ENCODE results near the gene RBBP4.
"Not testable (repeated sequence)": the region's sequence is repeated elsewhere in the genome, so short reads cannot be mapped to it uniquely, and the experiment has no call there.

The RBBP4 gene

GRCh38 chr1:32665915-32666314 is 14.9 kb downstream of the RBBP4 start:
- Mint-ChIP-seq H3K27ac (no peak overlapping the region), H3K4me1 (ENCODE audit: low read depth) (peaks cover 11% of the 10 kb centered on the region), H3K9me3 (no peaks in the 10 kb centered on the region), H3K27me3 (ENCODE audit: low read depth) (no peaks in the 10 kb centered on the region), H3K36me3 (ENCODE audit: low read depth) (peaks cover 46% of the 10 kb centered on the region), H3K4me3 (no peak overlapping the region)

DNA sequence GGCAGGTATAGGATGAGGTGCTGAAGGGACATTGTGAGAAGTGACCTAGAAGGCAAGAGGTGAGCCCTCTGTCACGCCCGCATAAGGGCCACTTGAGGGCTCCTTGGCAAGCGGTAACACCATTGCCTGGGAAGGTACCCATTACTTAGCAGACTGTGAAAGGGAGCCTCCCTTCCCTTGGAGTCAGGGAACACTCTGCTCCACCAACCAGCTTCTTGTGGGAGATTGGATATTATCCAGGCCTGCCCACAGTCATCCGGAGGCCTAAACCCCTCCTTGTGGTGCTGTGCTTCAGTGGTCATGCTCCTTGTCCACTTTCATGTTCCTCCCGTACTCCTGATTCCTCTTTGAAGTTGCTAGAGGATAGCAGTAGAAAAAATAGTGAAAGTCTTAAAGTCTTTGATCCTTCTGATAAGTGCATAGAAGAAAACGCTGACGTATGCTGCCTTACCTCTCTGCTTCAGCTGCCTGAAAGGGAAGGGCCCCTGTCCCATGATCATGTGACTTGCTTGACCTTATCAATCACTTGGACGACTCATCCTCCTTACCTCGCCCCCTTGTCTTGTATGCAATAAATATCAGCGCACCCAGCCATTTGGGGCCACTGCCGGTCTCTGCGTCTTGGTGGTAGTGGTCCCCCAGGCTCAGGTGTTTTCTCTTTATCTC is 16.0 kb downstream of the RBBP4 start:
- peaks cover 11% of the 10 kb centered on the region for H3K4me1 Mint-ChIP-seq (ENCODE audit: low read depth)
- H3K27ac Mint-ChIP-seq = no peak overlapping the region
- no peaks in the 10 kb centered on the region for H3K9me3 Mint-ChIP-seq
- peaks cover 42% of the 10 kb centered on the region for H3K36me3 Mint-ChIP-seq (ENCODE audit: low read depth)
- no peak overlapping the region for H3K4me3 Mint-ChIP-seq
- H3K27me3 Mint-ChIP-seq (ENCODE audit: low read depth) = no peaks in the 10 kb centered on the region

- not testable (repeated sequence) for H3K27ac Mint-ChIP-seq
Observed at GRCh38 chr1:32668716-32669115, 17.7 kb downstream of the RBBP4 start.

GRCh38 chr1:32676945-32677344 is 25.9 kb downstream of the RBBP4 start:
- H3K9me3 Mint-ChIP-seq = no peaks in the 10 kb centered on the region
- H3K27ac Mint-ChIP-seq = no peak overlapping the region
- peaks cover 4% of the 10 kb centered on the region for H3K4me1 Mint-ChIP-seq (ENCODE audit: low read depth)
- H3K27me3 Mint-ChIP-seq (ENCODE audit: low read depth) = no peaks in the 10 kb centered on the region
- H3K36me3 Mint-ChIP-seq (ENCODE audit: low read depth) = peaks cover 54% of the 10 kb centered on the region
- H3K4me3 Mint-ChIP-seq = no peak overlapping the region

More at GRCh38 chr1:32668716-32669115, 17.7 kb downstream of the RBBP4 start:
- H3K4me3 Mint-ChIP-seq; H3K27me3 Mint-ChIP-seq (ENCODE audit: low read depth); H3K9me3 Mint-ChIP-seq: not testable (repeated sequence)
- Mint-ChIP-seq H3K4me1 (ENCODE audit: low read depth) (peaks cover 14% of the 10 kb centered on the region), H3K36me3 (ENCODE audit: low read depth) (peaks cover 51% of the 10 kb centered on the region)

DNA sequence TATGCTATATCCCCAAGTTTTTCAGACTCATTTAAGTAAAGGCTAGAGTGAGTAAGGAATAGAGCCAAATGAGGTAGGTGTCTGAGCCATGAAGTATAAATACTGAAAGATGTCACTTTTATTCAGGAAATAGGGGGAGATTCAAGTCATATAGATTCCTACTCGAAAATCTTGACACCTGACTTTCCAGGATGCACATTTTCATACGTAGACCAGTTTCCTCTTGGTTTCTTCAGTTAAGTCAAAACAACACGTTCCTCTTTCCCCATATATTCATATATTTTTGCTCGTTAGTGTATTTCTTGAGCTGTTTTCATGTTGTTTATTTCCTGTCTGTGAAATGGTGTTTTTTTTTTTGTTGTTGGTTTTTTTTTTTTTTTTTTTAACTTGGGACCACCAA is 29.0 kb downstream of the RBBP4 start:
- not testable (repeated sequence) for H3K27ac Mint-ChIP-seq; H3K27me3 Mint-ChIP-seq (ENCODE audit: low read depth); H3K4me3 Mint-ChIP-seq; H3K9me3 Mint-ChIP-seq; H3K4me1 Mint-ChIP-seq (ENCODE audit: low read depth)
- peaks cover 44% of the 10 kb centered on the region for H3K36me3 Mint-ChIP-seq (ENCODE audit: low read depth)

DNA sequence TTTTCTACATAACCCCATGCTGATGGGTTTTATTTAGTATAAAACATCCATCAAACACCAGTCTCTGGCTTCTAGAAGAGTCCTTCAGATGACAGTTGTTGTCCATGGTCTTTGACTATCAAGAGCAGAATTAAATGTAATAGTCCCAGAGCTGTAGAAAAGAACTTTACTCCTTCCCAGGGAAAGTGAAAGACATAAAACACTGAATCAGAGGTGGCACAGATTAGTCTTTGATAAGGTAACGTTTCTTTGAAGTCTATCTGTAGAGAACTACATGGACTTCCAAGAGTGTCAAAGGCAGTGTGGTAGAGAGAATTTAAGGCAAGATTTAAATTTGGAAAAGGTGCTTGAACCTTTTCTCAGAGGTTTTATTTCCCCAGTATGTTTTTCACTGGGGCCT is 29.6 kb downstream of the RBBP4 start:
- Mint-ChIP-seq H3K27ac (no peak overlapping the region), H3K36me3 (ENCODE audit: low read depth) (peaks cover 46% of the 10 kb centered on the region), H3K27me3 (ENCODE audit: low read depth) (no peaks in the 10 kb centered on the region), H3K9me3 (no peaks in the 10 kb centered on the region), H3K4me1 (ENCODE audit: low read depth) (peaks cover 2% of the 10 kb centered on the region), H3K4me3 (no peak overlapping the region)

- Mint-ChIP-seq H3K4me3 (no peak overlapping the region), H3K27me3 (ENCODE audit: low read depth) (no peaks in the 10 kb centered on the region), H3K9me3 (no peaks in the 10 kb centered on the region), H3K36me3 (ENCODE audit: low read depth) (peaks cover 46% of the 10 kb centered on the region), H3K27ac (no peak overlapping the region), H3K4me1 (ENCODE audit: low read depth) (peaks cover 2% of the 10 kb centered on the region)
Observed at GRCh38 chr1:32681509-32681908, 30.5 kb downstream of the RBBP4 start.

- H3K9me3 Mint-ChIP-seq = no peaks in the 10 kb centered on the region
- peaks cover 2% of the 10 kb centered on the region for H3K4me1 Mint-ChIP-seq (ENCODE audit: low read depth)
- no peaks in the 10 kb centered on the region for H3K27me3 Mint-ChIP-seq (ENCODE audit: low read depth)
- H3K4me3 Mint-ChIP-seq = no peak overlapping the region
- peaks cover 44% of the 10 kb centered on the region for H3K36me3 Mint-ChIP-seq (ENCODE audit: low read depth)
- no peak overlapping the region for H3K27ac Mint-ChIP-seq
Observed at GRCh38 chr1:32681999-32682398, 31.0 kb downstream of the RBBP4 start.

- Mint-ChIP-seq H3K4me3 (no peak overlapping the region), H3K36me3 (ENCODE audit: low read depth) (peaks cover 36% of the 10 kb centered on the region), H3K27ac (no peak overlapping the region), H3K9me3 (no peaks in the 10 kb centered on the region), H3K4me1 (ENCODE audit: low read depth) (peaks cover 2% of the 10 kb centered on the region), H3K27me3 (ENCODE audit: low read depth) (no peaks in the 10 kb centered on the region)
Observed at GRCh38 chr1:32683397-32683796, 32.4 kb downstream of the RBBP4 start.

GRCh38 chr1:32684167-32684811 is 33.3 kb downstream of the RBBP4 start:
- Mint-ChIP-seq H3K36me3 (ENCODE audit: low read depth) (peaks cover 35% of the 10 kb centered on the region), H3K9me3 (no peaks in the 10 kb centered on the region), H3K4me1 (ENCODE audit: low read depth) (peaks cover 2% of the 10 kb centered on the region), H3K27me3 (ENCODE audit: low read depth) (no peaks in the 10 kb centered on the region), H3K4me3 (no peak overlapping the region), H3K27ac (no peak overlapping the region)

DNA sequence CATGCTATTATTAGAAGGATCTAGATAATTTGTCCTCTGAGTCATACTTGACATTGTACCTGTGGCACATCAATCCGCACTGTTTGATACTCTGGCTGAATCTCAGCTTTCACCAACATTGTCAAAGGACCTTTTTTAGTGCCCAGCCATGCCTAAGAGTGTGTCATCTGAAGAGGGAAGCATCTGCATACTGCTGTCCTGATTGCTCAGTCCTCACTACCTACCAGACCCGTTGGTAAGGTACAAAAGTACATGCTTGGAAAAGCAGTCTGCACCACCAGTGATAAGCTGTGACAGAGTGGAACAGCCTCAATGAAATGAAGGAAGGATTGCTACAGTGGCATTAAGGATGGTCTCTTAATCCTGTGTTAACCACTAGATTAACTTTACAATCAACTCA is 34.5 kb downstream of the RBBP4 start:
- Mint-ChIP-seq H3K36me3 (ENCODE audit: low read depth) (peaks cover 25% of the 10 kb centered on the region), H3K4me1 (ENCODE audit: low read depth) (peaks cover 2% of the 10 kb centered on the region), H3K27ac (no peak overlapping the region), H3K4me3 (no peak overlapping the region), H3K27me3 (ENCODE audit: low read depth) (no peaks in the 10 kb centered on the region), H3K9me3 (no peaks in the 10 kb centered on the region)

GRCh38 chr1:32686387-32686786 is 35.4 kb downstream of the RBBP4 start:
- Mint-ChIP-seq H3K36me3 (ENCODE audit: low read depth) (peaks cover 17% of the 10 kb centered on the region), H3K9me3 (no peaks in the 10 kb centered on the region), H3K4me3 (no peak overlapping the region), H3K27ac (no peak overlapping the region), H3K27me3 (ENCODE audit: low read depth) (no peaks in the 10 kb centered on the region), H3K4me1 (ENCODE audit: low read depth) (peaks cover 2% of the 10 kb centered on the region)

DNA sequence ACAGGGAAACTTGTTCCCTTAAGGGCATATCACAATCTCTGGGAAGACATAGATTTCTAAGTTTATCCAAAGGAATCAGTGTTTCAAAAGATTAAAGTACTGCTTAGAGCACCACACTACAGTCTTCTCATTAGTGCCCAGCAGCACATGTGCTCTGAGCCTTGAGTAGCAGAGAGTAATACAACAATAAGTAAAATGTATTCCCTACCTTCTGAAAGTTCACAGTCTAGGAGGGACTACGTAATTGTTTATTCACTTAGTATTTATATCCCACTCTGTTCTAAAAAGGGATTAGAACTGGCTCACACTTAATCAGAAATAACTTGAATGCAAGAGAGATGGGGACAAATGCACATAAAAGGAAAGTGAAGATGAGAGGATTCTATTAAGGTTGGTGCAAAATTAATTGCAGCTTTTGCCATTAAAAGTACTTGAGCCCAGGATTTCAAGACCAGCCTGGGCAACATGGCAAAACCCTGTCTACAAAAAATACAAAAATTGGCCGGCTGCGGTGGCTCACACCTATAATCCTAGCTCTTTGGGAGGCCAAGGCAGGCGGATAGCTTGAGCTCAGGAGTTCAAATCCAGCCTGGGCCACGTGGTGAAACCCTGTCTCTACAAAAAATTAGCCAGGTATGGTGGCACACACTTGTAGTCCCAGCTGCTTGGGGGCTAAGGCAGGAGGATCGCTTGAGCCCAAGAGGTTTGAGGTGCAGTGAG is 42.6 kb downstream of the RBBP4 start:
- Mint-ChIP-seq H3K4me1 (ENCODE audit: low read depth) (peaks cover 3% of the 10 kb centered on the region), H3K27ac (no peak overlapping the region), H3K9me3 (no peaks in the 10 kb centered on the region), H3K4me3 (no peak overlapping the region), H3K27me3 (ENCODE audit: low read depth) (no peaks in the 10 kb centered on the region), H3K36me3 (ENCODE audit: low read depth) (no peaks in the 10 kb centered on the region)

- no peaks in the 10 kb centered on the region for H3K36me3 Mint-ChIP-seq (ENCODE audit: low read depth)
- H3K4me1 Mint-ChIP-seq (ENCODE audit: low read depth) = peaks cover 3% of the 10 kb centered on the region
- no peak overlapping the region for H3K4me3 Mint-ChIP-seq
- H3K27me3 Mint-ChIP-seq (ENCODE audit: low read depth) = peaks cover 9% of the 10 kb centered on the region
- no peaks in the 10 kb centered on the region for H3K9me3 Mint-ChIP-seq
- no peak overlapping the region for H3K27ac Mint-ChIP-seq
Observed at GRCh38 chr1:32695098-32695904, 44.3 kb downstream of the RBBP4 start.
